ENCODE results near the gene UBE2E2. TPM values are rescaled to one million over a fixed set of nuclear protein-coding genes. Genes with fewer than 3 reads are reported as not detected.

Gene UBE2E2
- total RNA-seq, 1 donor from 2014 or later, result 24.2 TPM

- H3K4me1 Mint-ChIP-seq, result peaks cover 18% of the 10 kb centered on the region
- no peak overlapping the region for H3K27ac Mint-ChIP-seq (ENCODE audit: unreplicated experiment)
- TF ChIP-seq CTCF (conservative IDR thresholded peaks at IDR 0.05), result no peak
- DNase-seq (ENCODE audit: low read depth, low spot score), result no peak
- no peaks in the 10 kb centered on the region for H3K9me3 Mint-ChIP-seq
- no peaks in the 10 kb centered on the region for H3K27me3 Mint-ChIP-seq (ENCODE audit: low read depth)
- H3K36me3 Mint-ChIP-seq (ENCODE audit: low read depth), result peaks cover 5% of the 10 kb centered on the region
- no peak overlapping the region for H3K4me3 Mint-ChIP-seq
Observed at GRCh38 chr3:23601091-23601822, 398.1 kb downstream of the UBE2E2 start.

- no peak for TF ChIP-seq CTCF (conservative IDR thresholded peaks at IDR 0.05)
- no peak for DNase-seq (ENCODE audit: low read depth, low spot score)
- no peaks in the 10 kb centered on the region for H3K36me3 Mint-ChIP-seq (ENCODE audit: low read depth)
- H3K9me3 Mint-ChIP-seq, result no peaks in the 10 kb centered on the region
- H3K4me3 Mint-ChIP-seq, result no peak overlapping the region
- H3K27ac Mint-ChIP-seq (ENCODE audit: unreplicated experiment), result no peak overlapping the region
- H3K27me3 Mint-ChIP-seq (ENCODE audit: low read depth), result no peaks in the 10 kb centered on the region
- peaks cover 18% of the 10 kb centered on the region for H3K4me1 Mint-ChIP-seq
Observed at GRCh38 chr3:23602971-23603370, 399.8 kb downstream of the UBE2E2 start.

- no peak overlapping the region for H3K27ac Mint-ChIP-seq (ENCODE audit: unreplicated experiment)
- no peaks in the 10 kb centered on the region for H3K27me3 Mint-ChIP-seq (ENCODE audit: low read depth)
- no peaks in the 10 kb centered on the region for H3K9me3 Mint-ChIP-seq
- H3K36me3 Mint-ChIP-seq (ENCODE audit: low read depth), result no peaks in the 10 kb centered on the region
- no peak for DNase-seq (ENCODE audit: low read depth, low spot score)
- H3K4me3 Mint-ChIP-seq, result no peak overlapping the region
- H3K4me1 Mint-ChIP-seq, result peaks cover 12% of the 10 kb centered on the region
- no peak for TF ChIP-seq CTCF (conservative IDR thresholded peaks at IDR 0.05)
Observed at GRCh38 chr3:23607184-23607847, 404.2 kb downstream of the UBE2E2 start.

GRCh38 chr3:23608650-23609049, 405.5 kb downstream of the UBE2E2 start:
- no peak for TF ChIP-seq CTCF (conservative IDR thresholded peaks at IDR 0.05)
- H3K27ac Mint-ChIP-seq (ENCODE audit: unreplicated experiment), result no peak overlapping the region
- no peak overlapping the region for H3K4me3 Mint-ChIP-seq
- H3K27me3 Mint-ChIP-seq (ENCODE audit: low read depth), result no peaks in the 10 kb centered on the region
- peaks cover 12% of the 10 kb centered on the region for H3K4me1 Mint-ChIP-seq
- no peaks in the 10 kb centered on the region for H3K36me3 Mint-ChIP-seq (ENCODE audit: low read depth)
- no peak for DNase-seq (ENCODE audit: low read depth, low spot score)
- H3K9me3 Mint-ChIP-seq, result no peaks in the 10 kb centered on the region

- H3K4me1 Mint-ChIP-seq, result peaks cover 5% of the 10 kb centered on the region
- no peak overlapping the region for H3K4me3 Mint-ChIP-seq
- TF ChIP-seq CTCF (conservative IDR thresholded peaks at IDR 0.05), result no peak
- H3K27ac Mint-ChIP-seq (ENCODE audit: unreplicated experiment), result no peak overlapping the region
- no peaks in the 10 kb centered on the region for H3K9me3 Mint-ChIP-seq
- no peaks in the 10 kb centered on the region for H3K36me3 Mint-ChIP-seq (ENCODE audit: low read depth)
- DNase-seq (ENCODE audit: low read depth, low spot score), result no peak
- H3K27me3 Mint-ChIP-seq (ENCODE audit: low read depth), result no peaks in the 10 kb centered on the region
Observed at GRCh38 chr3:23611737-23612295, 408.7 kb downstream of the UBE2E2 start.

Data from neural crest cell (in vitro differentiated cells).